NOMO-1 treated with DMSO at 0.1 percent for 48 hours (cell line): ENCODE measurements around the gene ANTKMT.

Experiments
- DNase-seq: peaks from one replicate; lab custom pipeline; 2025; ENCODE audit not compliant: unreplicated experiment; lab: John Stamatoyannopoulos, UW

ANTKMT gene

GRCh38 chr16:720990-721764, at the start of gene ANTKMT:
Gene ANTKMT (plus strand): TSS chr16:721146. CDS start chr16:721275, 129 bp downstream.
- peak; percentile 81 for DNase-seq

GRCh38 chr16:671353-672131, 49.4 kb upstream of the ANTKMT start:
- no peak for DNase-seq

- no peak for DNase-seq
These were observed 48.6 kb upstream of the ANTKMT start for GRCh38 chr16:672371-672770.

- no peak for DNase-seq
These were observed 48.1 kb upstream of the ANTKMT start for GRCh38 chr16:672851-673250.

- DNase-seq, result no peak
These were observed 47.5 kb upstream of the ANTKMT start for GRCh38 chr16:673399-673991.

GRCh38 chr16:674214-674881, 46.6 kb upstream of the ANTKMT start:
- DNase-seq, result no peak

GRCh38 chr16:674968-675883, 45.7 kb upstream of the ANTKMT start, which contains the start of gene RHBDL1:
Gene RHBDL1 (plus strand): TSS chr16:675671. CDS start chr16:675791, 120 bp downstream.
- no peak for DNase-seq

- DNase-seq, result no peak
These were observed 44.9 kb upstream of the ANTKMT start for GRCh38 chr16:675884-676564.

- DNase-seq, result no peak
These were observed 44.4 kb upstream of the ANTKMT start for GRCh38 chr16:676565-676902.

- no peak for DNase-seq
These were observed 44.0 kb upstream of the ANTKMT start for GRCh38 chr16:676913-677312.

- no peak for DNase-seq
These were observed 43.4 kb upstream of the ANTKMT start for GRCh38 chr16:677316-678190.

- no peak for DNase-seq
These were observed 42.6 kb upstream of the ANTKMT start for GRCh38 chr16:678209-678857.

GRCh38 chr16:678858-679813, 41.8 kb upstream of the ANTKMT start:
- DNase-seq, result peak; percentile 49

GRCh38 chr16:679814-680624, 40.9 kb upstream of the ANTKMT start, which contains the start of gene STUB1:
Gene STUB1 (plus strand): TSS chr16:680410. CDS start chr16:680526, 116 bp downstream.
- peak; percentile 66 for DNase-seq

GRCh38 chr16:680625-680945, 40.4 kb upstream of the ANTKMT start:
- DNase-seq, result no peak
